ENCODE measurements around the gene MCTP2. TPM values are rescaled to one million over a fixed set of nuclear protein-coding genes. Genes with fewer than 3 reads are reported as not detected.
A peak's percentile ranks its signal among the peaks of the same experiment; 100 is the strongest.

The MCTP2 gene
- total RNA-seq, 1 experiment from 2014 or later, result 0.82 TPM

GRCh38 chr15:94295275-94295674 lies 63.9 kb downstream of the MCTP2 start:
- no peak for DNase-seq (ENCODE audit: low read depth)

GRCh38 chr15:94296717-94297116 lies 65.4 kb downstream of the MCTP2 start:
- DNase-seq (ENCODE audit: low read depth), result no peak

GRCh38 chr15:94297558-94297957 lies 66.2 kb downstream of the MCTP2 start:
- DNase-seq (ENCODE audit: low read depth), result no peak

- peak; percentile 7 for DNase-seq (ENCODE audit: low read depth)
These were observed 67.0 kb downstream of the MCTP2 start for GRCh38 chr15:94298364-94298763.

GRCh38 chr15:94300612-94301011 lies 69.3 kb downstream of the MCTP2 start:
- no peak for DNase-seq (ENCODE audit: low read depth)

GRCh38 chr15:94305133-94305532 lies 73.8 kb downstream of the MCTP2 start:
- peak; percentile 47 for DNase-seq (ENCODE audit: low read depth)

- peak; percentile 28 for DNase-seq (ENCODE audit: low read depth)
These were observed 75.6 kb downstream of the MCTP2 start for GRCh38 chr15:94306700-94307650.

- no peak for DNase-seq (ENCODE audit: low read depth)
These were observed 81.6 kb downstream of the MCTP2 start for GRCh38 chr15:94312946-94313345.

GRCh38 chr15:94314639-94315038 lies 83.3 kb downstream of the MCTP2 start:
- DNase-seq (ENCODE audit: low read depth), result no peak

- no peak for DNase-seq (ENCODE audit: low read depth)
These were observed 85.8 kb downstream of the MCTP2 start for GRCh38 chr15:94317211-94317610.

GRCh38 chr15:94322141-94322540 lies 90.8 kb downstream of the MCTP2 start:
- no peak for DNase-seq (ENCODE audit: low read depth)

GRCh38 chr15:94323076-94323475 lies 91.7 kb downstream of the MCTP2 start:
- no peak for DNase-seq (ENCODE audit: low read depth)

- peak; percentile 58 for DNase-seq (ENCODE audit: low read depth)
These were observed 92.9 kb downstream of the MCTP2 start for GRCh38 chr15:94324117-94324826.

- no peak for DNase-seq (ENCODE audit: low read depth)
These were observed 93.7 kb downstream of the MCTP2 start for GRCh38 chr15:94324835-94325767.

- DNase-seq (ENCODE audit: low read depth), result peak; percentile 20
These were observed 96.1 kb downstream of the MCTP2 start for GRCh38 chr15:94327356-94327936.

- DNase-seq (ENCODE audit: low read depth), result no peak
These were observed 100.4 kb downstream of the MCTP2 start for GRCh38 chr15:94331731-94332130.

GRCh38 chr15:94335616-94336015 lies 104.3 kb downstream of the MCTP2 start:
- DNase-seq (ENCODE audit: low read depth), result no peak

GRCh38 chr15:94336817-94337467 lies 105.6 kb downstream of the MCTP2 start:
- DNase-seq (ENCODE audit: low read depth), result no peak

GRCh38 chr15:94338243-94338846 lies 107.0 kb downstream of the MCTP2 start:
- DNase-seq (ENCODE audit: low read depth), result no peak

GRCh38 chr15:94346282-94346681 lies 114.9 kb downstream of the MCTP2 start:
- DNase-seq (ENCODE audit: low read depth), result no peak

Data from HT1080 (cell line).